Activated CD4-positive, alpha-beta T cell treated with anti-CD3 and anti-CD28 coated beads, Interleukin-2, amount 50 U/mL, for 1 hour (primary cell): ENCODE measurements around the gene AGMO.
"Not testable (repeated sequence)": the region's sequence is repeated elsewhere in the genome, so short reads cannot be mapped to it uniquely, and the experiment has no call there.

ENCODE experiments used
- DNase-seq: peaks from one replicate; pipeline ENCODE4 v3.0.0-alpha.2; 2020

The AGMO gene

DNA sequence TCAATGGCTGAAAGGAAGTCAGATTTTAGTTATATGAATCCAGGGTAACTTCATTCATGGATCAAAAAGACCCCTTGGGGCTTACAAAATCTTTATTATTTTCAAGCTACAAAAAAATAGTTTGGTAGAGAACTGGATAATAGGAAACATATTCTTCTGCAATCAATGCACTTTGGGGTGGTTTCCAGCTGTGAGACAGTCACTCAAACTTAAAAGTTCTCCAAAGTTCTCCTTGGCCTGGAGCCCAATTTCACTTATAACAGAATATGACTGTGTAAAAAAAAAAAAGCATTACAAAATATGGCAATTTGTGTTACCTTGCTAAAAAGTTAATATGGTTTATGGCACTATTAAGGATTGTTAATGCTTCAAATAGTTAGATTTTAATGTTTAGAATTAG lies 255.5 kb downstream of the AGMO start:
- no peak for DNase-seq

GRCh38 chr7:15305002-15305600 lies 256.7 kb downstream of the AGMO start:
- no peak for DNase-seq

- no peak for DNase-seq
These were observed 258.5 kb downstream of the AGMO start for GRCh38 chr7:15303357-15303756.

DNA sequence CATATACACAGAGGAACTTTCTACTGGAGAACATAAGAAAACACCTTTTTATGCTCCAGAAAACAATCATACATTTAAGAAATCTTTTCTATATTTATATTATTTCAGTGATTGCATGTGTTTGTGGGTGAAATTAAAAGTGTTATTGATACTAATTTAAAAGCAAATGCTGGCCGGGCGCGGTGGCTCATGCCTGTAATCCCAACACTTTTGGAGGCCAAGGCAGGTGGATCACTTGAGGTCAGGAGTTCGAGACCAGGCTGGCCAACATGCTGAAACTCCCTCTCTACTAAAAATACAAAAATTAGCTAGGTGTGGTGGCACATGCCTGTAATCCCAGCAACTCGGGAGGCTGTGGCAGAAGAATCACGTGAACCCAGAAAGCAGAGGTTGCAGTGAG lies 260.8 kb downstream of the AGMO start:
- not testable (repeated sequence) for DNase-seq

DNA sequence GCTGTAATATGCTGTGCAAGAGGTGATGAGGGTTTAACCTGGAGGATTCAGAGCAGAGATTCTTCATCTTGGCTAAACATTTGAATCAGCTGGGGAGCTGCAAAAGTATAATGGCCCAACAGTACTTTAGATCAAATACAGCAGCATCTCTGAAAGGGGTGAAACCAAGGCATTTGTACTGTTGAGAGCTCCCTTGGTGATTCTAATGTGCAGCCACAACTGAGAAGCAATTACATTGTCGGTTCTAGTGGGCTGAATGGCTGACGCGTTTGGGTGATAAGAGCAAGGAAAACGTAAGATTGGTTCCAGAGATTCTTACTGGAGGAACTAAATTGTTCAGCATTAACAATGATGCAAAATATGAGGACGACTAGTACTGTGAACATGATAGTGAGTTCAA lies 269.7 kb downstream of the AGMO start:
- DNase-seq, result no peak

DNA sequence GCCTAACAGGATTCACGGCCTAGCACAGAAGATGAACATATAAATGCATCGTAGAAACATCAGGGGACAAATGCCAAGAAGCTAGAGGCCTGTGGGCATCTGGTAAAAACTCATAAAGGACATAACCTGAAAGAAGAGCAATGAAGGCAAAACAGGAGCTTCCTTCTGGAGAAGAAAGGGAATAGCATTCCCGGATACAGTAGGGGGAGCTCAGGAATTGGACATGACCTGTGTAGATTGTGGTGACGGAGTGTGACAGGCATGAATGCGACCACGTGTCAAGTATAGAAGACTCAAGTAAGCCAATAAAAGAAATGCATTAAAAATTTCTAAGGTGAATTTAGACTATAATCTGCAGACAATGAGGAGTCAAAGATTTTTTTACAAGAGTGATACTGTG lies 270.1 kb downstream of the AGMO start:
- DNase-seq, result no peak

DNA sequence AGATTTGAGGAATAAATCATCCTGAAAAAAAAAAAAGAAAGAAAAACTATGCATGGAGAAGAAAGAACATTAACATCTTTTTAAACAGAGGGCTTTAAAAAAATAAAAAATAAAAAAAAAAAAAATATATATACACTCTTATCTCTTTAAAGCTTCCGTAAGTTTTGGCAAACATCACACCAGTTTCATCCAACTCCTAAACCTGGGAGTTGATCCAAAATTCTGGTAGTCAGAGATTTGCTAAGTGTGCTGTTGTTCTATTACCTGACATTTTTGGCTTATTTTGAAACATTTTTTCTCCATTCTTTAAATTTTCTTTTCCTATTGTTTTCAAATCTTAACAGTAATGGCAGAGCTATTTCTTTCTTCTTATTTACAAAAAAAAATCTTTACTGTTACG lies 273.1 kb downstream of the AGMO start:
- no peak for DNase-seq

GRCh38 chr7:15284396-15284795 lies 277.4 kb downstream of the AGMO start:
- no peak for DNase-seq

DNA sequence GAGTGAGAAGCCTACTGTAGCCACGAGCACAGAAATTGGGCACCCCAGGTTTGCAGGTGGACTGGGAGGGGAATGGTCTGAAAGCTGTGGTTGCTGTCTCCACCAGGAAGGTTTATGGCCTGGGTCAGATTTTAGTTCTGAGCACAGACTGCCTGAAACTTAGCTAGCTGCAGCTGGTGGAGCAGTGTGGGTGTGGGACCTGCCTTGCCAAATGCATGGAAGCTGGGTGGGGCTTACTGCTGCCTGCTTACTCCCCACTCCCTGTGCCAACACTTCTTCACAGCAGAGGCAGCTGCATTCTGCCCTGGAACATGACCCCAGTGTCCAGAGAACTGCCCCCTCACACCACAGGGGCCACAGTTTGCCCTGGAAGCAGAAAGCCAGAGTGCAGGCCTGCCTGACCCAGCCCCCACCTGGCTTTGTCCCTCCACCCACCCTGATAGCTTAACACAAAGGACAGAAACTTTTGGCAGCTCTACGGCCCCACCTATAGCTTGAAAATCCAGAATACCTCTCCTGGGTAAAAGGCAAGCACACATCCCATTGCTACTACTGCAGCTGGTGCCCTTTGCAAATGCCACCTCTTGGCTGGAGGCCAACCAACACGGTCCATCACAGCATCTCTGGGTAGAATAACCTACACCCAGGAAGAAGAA lies 281.6 kb downstream of the AGMO start:
- DNase-seq, result no peak

DNA sequence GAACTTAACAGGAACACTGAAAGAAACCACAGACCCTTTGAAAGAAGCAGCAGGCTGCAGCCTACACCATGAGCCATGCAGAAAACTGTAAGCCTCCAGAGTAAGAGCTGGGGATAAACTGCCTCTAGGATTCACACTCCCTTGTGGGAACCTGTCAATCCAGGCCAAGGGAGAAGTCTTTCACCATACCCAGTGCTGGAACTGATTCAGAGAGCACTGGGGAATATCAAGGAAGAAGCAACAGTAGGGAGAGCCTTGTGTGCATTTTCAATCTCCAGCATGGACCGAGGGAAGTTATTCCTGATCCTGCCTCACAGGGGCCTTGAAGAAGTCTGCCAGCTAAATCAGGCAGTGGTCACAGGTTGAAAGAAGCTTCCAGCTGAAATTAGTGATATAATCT lies 282.2 kb downstream of the AGMO start:
- no peak for DNase-seq

DNA sequence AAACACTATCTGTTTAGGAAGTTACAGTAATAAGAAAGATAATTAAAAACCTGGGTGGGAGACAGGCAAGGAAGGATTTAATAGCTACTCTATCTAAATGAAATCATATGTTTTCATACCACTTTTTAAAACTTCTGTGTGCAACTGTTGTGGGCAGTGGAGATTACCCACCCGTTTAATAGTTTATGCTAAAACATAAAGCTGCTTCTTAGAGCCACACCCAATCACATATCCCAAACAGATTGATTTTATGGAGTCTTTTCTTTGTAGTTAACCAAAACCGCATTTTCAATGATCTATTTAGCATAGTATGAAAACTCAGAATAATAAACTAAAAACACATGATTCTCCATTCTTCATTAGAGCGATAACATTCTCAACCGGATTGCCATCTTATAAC lies 304.1 kb downstream of the AGMO start:
- no peak for DNase-seq

GRCh38 chr7:15252181-15252580 lies 309.6 kb downstream of the AGMO start:
- no peak for DNase-seq

GRCh38 chr7:15248514-15248913 lies 313.3 kb downstream of the AGMO start:
- no peak for DNase-seq

DNA sequence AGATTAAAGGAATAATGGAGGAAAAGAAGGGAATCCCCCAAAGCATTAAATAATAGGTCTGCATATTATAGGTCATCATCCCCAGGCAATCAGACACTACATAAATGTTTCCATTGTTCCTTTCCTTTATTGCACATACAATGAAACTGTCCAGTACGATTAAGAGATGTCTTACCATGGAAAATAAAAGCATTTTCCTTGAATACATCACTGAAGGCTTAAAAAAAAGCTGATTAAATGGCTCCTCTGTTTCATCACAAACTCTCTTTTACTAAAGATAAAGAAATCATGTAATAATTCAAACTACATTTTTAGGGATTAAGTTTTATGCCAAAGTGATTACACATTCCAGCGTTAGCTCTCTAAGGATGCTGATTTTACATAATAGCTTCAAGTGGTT lies 316.0 kb downstream of the AGMO start:
- DNase-seq, result no peak

- no peak for DNase-seq
These were observed 322.0 kb downstream of the AGMO start for GRCh38 chr7:15239801-15240200.

DNA sequence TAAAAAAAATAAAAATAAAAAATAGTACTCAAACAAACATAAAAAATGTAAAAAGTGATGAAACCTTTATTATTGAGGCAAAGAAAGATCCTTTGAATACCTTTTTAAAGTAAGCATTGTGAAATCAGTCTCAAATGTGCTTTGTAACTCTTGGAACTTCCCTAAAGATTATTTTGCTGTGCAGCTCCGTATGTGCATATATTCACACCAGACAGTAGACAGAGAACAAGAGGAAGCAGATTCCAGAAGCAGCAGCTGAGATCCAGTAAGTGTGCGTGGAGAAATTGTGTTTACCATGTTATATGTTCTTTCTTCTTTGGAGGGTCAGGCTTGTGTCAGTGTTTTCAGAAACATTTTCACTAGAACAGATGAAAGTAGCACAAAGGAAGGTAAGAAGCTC lies 324.9 kb downstream of the AGMO start:
- no peak for DNase-seq

- no peak for DNase-seq
These were observed 327.4 kb downstream of the AGMO start for GRCh38 chr7:15234431-15234830.

GRCh38 chr7:15228831-15229230 lies 333.0 kb downstream of the AGMO start:
- DNase-seq, result no peak

DNA sequence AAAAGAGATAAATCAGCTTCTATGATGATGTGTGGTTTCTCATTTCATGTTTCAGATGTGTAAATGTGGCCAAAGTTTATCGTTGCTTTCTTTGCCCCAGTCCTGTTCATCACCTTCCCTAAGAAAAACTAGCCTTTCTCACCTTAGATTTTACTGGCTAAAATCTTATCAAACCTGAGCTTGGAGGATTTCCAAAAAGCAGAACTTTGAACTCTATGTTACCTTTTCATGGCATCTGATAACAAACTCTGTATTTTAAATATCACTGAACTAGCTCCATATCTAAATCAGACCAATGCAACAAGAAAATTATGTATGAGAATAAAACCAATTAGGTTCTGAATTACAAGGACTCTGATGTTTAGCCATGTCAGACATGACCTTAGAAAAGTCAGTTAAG lies 335.8 kb downstream of the AGMO start:
- DNase-seq, result no peak

DNA sequence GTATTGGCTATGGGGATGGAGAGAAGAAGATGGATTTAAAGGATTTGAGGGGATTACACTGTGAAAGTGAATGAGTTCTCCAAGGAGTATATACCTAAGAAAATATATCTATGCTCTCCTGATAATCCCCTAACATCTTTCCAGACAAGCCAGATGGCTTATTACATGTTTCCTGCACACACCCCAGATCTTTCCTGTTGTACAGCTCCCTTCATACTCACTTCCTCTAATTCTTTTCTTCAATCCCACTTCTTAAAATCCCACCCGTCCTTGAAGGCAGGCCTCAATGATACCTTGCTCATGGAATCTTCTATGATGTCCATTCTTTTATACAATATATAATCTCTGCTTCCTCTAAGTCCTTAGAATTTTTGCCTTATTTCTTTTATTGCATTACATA lies 342.1 kb downstream of the AGMO start:
- DNase-seq, result no peak

DNA sequence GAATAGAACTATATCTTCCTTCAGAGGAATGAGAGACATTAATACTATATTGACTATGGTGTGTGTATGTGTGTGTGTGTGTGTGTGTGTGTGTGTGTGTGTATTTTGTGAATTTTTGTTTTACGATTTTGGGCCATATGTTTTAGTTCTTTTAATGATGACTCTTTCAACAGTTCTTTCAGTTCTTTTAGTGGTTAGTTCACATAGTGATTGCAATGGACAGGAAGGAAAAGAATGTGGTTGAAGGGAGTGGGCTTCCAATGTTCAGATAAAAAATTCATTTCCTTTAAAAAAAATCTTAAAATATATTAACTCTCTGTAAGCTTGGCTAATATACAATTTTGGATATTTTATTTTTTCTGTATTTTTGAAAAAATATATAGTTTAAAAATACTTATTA lies 343.6 kb downstream of the AGMO start:
- no peak for DNase-seq

DNA sequence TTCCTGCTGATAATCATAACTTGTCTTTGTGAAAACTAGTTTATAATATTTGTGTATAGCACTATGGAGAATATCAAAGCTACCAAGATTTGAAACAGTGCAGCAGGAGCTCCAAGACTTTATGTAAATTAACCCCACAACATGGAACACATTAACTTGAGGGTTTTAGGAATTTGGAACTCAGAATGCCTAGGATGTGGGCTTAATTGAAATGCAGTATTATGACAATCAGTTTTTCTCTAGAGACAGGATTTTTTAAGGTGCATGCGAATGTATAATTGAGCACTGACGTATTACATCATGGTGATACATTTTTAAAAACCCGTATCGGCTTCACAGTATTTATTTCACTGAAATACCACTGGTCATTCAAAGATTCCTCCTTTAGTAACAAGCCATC lies 346.2 kb downstream of the AGMO start:
- no peak for DNase-seq

DNA sequence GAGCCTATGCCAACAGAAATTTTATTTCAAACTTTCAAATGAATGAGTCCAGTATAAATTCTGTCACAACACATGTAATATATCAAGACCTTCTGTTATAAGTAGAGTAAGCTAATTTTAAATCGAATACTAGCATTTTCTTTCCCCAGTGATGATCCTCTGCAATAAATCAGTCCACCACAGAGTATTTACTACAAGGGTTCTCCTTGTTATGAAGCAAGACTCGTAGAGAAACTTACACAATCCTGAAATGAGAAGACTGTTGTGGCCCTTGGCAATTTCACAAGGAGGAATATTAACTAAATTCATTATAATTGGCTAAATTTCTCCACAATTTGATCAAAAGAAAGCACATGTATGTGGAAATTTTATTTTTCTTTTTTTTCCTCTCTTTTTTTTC lies 346.8 kb downstream of the AGMO start:
- DNase-seq, result no peak

GRCh38 chr7:15213093-15213492 lies 348.7 kb downstream of the AGMO start:
- DNase-seq, result no peak

DNA sequence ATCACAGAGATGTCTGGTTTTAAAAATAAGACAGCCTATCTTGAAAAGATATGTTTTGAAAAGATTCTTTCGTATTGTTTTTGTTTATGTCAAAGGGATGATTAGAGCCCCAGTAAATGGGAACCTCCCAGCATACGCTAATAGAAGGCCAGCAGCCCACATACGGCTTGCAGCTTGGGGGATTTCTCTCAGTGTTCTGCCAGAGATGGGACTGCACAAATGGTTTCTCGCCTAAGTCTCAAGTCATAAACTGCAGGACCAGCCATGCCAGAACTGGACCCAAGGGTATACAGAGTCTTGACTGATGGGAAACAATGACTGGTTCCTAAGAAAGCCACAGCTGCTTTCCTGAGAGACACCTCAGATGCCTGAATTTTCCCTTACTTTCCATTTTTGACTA lies 352.4 kb downstream of the AGMO start:
- no peak for DNase-seq
